Measurements from ENCODE around the gene YEATS4.
A peak's percentile ranks its signal among the peaks of the same experiment; 100 is the strongest.

DNA sequence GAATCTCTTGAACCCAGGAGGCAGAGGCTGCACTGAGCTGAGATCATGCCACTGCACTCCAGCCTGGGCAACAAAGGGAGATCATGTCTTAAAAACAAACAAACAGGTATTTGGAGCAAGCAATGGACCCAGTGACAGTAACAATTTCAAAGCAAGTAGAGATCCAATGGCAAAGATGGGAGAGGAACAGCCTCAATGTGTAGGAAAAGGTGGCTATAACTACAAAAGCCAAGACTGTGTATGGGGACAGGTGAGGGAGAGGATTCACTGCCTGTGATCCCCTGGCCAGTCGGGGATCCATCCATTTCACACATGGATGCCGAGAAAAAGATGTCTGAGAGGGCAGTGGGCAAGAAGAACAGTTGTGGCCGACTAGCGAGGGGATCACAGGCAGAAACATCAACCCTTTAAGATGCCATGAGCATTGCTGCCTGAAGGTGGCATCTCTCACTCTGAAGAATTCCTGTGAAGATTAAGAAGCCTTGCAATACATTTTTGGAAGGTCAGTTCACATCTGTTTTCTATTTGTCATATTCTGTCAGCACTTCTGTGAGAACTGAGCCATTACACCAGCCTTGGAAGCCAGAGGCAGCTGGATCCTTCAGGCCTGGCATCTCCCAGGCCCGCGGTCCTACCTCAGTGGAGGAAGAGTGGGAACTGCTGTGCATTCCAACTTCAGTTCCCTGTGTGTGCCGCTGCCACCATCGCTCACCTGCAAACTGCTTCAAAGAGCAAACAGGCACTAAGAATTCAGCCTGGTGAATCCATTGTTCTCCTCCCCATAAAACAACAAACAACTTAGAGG is 56.1 kb downstream of the YEATS4 start:
- no peak for TF ChIP-seq RCOR1 (IDR thresholded peaks at IDR 0.05; ENCODE audit: low read depth, low read length)
- no peak for TF ChIP-seq FOSB (CRISPR knock-in tag; IDR thresholded peaks at IDR 0.05)
- no peak for TF ChIP-seq MYC (IDR thresholded peaks at IDR 0.05; ENCODE audit: borderline replicate concordance, low read length)
- TF ChIP-seq, protein P1, sequence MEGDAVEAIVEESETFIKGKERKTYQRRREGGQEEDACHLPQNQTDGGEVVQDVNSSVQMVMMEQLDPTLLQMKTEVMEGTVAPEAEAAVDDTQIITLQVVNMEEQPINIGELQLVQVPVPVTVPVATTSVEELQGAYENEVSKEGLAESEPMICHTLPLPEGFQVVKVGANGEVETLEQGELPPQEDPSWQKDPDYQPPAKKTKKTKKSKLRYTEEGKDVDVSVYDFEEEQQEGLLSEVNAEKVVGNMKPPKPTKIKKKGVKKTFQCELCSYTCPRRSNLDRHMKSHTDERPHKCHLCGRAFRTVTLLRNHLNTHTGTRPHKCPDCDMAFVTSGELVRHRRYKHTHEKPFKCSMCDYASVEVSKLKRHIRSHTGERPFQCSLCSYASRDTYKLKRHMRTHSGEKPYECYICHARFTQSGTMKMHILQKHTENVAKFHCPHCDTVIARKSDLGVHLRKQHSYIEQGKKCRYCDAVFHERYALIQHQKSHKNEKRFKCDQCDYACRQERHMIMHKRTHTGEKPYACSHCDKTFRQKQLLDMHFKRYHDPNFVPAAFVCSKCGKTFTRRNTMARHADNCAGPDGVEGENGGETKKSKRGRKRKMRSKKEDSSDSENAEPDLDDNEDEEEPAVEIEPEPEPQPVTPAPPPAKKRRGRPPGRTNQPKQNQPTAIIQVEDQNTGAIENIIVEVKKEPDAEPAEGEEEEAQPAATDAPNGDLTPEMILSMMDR (IDR thresholded peaks at IDR 0.05), result peak; percentile 74
- TF ChIP-seq POLR2A (IDR thresholded peaks at IDR 0.05; ENCODE audit: low read length), result no peak
- TF ChIP-seq MAFK (IDR thresholded peaks at IDR 0.05; ENCODE audit: partially characterized antibody), result no peak

Measured in A549 (cell line).